Activated T-helper 2 cell treated with anti-CD3 and anti-CD28 coated beads, Interferon-gamma antibody, Interleukin-2, Interleukin-4, amounts not matched to agents 10 μg/mL and 5 μg/mL and 100 μg/mL, durations not matched to agents 14 hours and 24 hours and 36 hours (primary cell): ENCODE measurements around the gene GPR89B. TPM values are rescaled to one million over a fixed set of nuclear protein-coding genes. Genes with fewer than 3 reads are reported as not detected.
"Not testable (repeated sequence)": the region's sequence is repeated elsewhere in the genome, so short reads cannot be mapped to it uniquely, and the experiment has no call there.

Experiments
- DNase-seq: peaks from one replicate; pipeline ENCODE4 v3.0.0; 2021; ENCODE audit warnings: low spot score
- H3K27ac Mint-ChIP-seq: one replicate; pipeline ENCODE4 v1.8.0; 2021; ENCODE audit warnings: mixed read lengths
- H3K27me3 Mint-ChIP-seq: one replicate; pipeline ENCODE4 v1.8.0; 2021; ENCODE audit warnings: low read depth, mixed read lengths
- H3K36me3 Mint-ChIP-seq: one replicate; pipeline ENCODE4 v1.8.0; 2021; ENCODE audit warnings: low read depth, mixed read lengths
- H3K4me1 Mint-ChIP-seq: one replicate; pipeline ENCODE4 v1.8.0; 2021; ENCODE audit warnings: low read depth, mixed read lengths
- H3K4me3 Mint-ChIP-seq: one replicate; pipeline ENCODE4 v1.8.0; 2021; ENCODE audit warnings: low read depth, mild to moderate bottlenecking, moderate library complexity, mixed read lengths
- H3K9me3 Mint-ChIP-seq: one replicate; pipeline ENCODE4 v1.8.0; 2021; ENCODE audit warnings: mixed read lengths
- intact Hi-C: fragments of 100-400 bp; cut with micrococcal nuclease; formaldehyde crosslinking; loops from one replicate; pipeline ENCODE4 v1.15.1; 2023
- total RNA-seq: library from RNA; stranded (reverse); gene quantifications from 2 replicates; pipeline ENCODE4 v1.2.3, GENCODE V29; 2022

Gene GPR89B
- total RNA-seq, 1 donor from 2014 or later, result 13.8 TPM

DNA sequence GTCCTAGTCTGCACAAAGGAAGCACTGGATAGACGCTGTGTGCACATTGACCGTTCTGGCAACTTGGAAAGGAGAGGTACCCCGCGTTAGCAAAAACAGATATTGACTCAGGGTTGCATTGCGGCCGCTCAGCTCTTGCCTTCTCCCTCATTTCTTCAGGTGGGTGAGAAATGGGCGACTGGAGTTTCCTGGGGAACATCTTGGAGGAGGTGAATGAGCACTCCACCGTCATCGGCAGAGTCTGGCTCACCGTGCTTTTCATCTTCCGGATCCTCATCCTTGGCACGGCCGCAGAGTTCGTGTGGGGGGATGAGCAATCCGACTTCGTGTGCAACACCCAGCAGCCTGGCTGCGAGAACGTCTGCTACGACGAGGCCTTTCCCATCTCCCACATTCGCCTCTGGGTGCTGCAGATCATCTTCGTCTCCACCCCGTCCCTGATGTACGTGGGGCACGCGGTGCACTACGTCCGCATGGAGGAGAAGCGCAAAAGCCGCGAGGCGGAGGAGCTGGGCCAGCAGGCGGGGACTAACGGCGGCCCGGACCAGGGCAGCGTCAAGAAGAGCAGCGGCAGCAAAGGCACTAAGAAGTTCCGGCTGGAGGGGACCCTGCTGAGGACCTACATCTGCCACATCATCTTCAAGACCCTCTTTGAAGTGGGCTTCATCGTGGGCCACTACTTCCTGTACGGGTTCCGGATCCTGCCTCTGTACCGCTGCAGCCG lies 20.3 kb upstream of the GPR89B start:
- no peak overlapping the region for H3K4me3 Mint-ChIP-seq
- H3K27ac Mint-ChIP-seq, result no peak overlapping the region
- H3K27me3 Mint-ChIP-seq, result peaks cover 9% of the 10 kb centered on the region
- DNase-seq, result no peak
- H3K4me1 Mint-ChIP-seq, result peaks cover 12% of the 10 kb centered on the region
- intact Hi-C loops, result no loop called here
- H3K36me3 Mint-ChIP-seq, result no peaks in the 10 kb centered on the region
- no peaks in the 10 kb centered on the region for H3K9me3 Mint-ChIP-seq

DNA sequence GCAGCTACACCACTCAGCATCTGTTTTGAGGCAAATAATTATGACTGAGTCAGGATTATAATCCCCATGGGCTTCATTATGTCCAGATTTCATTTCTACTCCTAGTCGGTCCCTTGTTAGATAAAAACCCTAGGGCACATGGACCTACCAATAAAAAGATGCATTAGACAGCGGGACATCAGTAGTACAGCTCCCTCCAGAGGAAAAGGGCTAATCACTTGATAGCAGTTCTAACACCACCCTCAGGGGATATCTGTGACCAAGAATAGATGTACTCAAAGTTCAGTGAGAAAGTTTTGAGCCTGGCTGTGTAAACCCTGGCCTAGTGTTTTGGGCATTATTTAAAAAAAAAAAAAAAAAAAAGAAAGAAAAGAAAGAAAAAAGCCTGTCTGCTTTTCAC lies 15.7 kb upstream of the GPR89B start:
- intact Hi-C loops, result no loop called here
- H3K4me1 Mint-ChIP-seq, result no peaks in the 10 kb centered on the region
- H3K4me3 Mint-ChIP-seq, result no peak overlapping the region
- H3K27me3 Mint-ChIP-seq, result peaks cover 29% of the 10 kb centered on the region
- H3K27ac Mint-ChIP-seq, result no peak overlapping the region
- no peaks in the 10 kb centered on the region for H3K9me3 Mint-ChIP-seq
- no peak for DNase-seq
- no peaks in the 10 kb centered on the region for H3K36me3 Mint-ChIP-seq

DNA sequence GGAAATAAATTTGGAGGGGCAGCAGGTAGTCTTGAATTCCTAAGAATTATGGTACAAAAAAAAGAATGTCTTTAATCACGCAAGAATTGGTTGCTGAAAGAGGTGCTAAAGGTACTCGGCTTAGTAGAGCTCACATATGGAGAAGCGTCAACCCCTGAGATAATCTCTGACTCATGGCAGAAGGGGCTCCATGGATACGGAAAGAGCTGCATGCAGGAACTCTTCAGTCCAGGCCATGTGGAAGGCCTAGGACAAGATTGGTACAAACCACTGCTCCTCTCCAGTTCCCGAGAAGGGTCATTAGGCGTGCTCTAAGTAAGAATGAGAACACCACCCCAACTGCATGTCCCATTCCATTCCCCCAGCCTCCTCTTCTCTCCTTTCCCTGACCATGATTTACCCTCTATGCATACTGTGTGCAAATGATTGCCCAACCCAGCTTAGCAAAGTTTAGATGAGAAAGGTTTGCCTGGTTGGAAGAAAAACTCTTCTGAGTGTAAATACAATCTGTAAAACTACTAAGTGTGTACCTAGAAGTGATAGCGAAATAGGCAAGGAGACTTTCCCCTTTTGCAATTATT lies 14.8 kb upstream of the GPR89B start:
- intact Hi-C loops, result no loop called here
- Mint-ChIP-seq H3K4me1 (no peaks in the 10 kb centered on the region), H3K27me3 (peaks cover 31% of the 10 kb centered on the region), H3K27ac (no peak overlapping the region), H3K9me3 (no peaks in the 10 kb centered on the region), H3K36me3 (no peaks in the 10 kb centered on the region), H3K4me3 (no peak overlapping the region)
- DNase-seq, result no peak

DNA sequence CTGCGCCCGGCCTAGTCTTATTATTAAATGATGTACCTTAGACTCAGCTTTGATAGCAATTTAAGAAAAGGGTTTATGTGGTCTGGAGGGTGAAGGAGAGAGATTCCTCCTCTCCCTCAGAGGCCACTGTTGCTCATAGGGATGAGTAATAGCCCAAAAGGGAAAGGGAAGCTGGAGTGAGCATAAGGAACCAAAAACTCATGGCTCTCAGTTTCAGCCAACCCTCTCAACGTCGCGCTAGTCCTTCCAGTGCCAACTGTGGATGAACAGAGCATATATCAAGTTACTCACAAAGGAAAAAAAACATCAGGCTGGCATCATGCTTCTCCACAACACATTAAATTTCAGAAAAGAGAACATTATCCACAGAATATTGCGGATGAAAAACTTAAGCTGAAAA lies 8.3 kb upstream of the GPR89B start:
- peaks cover 32% of the 10 kb centered on the region for H3K27me3 Mint-ChIP-seq
- no peaks in the 10 kb centered on the region for H3K36me3 Mint-ChIP-seq
- no peak overlapping the region for H3K4me3 Mint-ChIP-seq
- H3K4me1 Mint-ChIP-seq, result peaks cover 4% of the 10 kb centered on the region
- no peak overlapping the region for H3K27ac Mint-ChIP-seq
- intact Hi-C loops, result no loop called here
- DNase-seq, result no peak
- no peaks in the 10 kb centered on the region for H3K9me3 Mint-ChIP-seq

DNA sequence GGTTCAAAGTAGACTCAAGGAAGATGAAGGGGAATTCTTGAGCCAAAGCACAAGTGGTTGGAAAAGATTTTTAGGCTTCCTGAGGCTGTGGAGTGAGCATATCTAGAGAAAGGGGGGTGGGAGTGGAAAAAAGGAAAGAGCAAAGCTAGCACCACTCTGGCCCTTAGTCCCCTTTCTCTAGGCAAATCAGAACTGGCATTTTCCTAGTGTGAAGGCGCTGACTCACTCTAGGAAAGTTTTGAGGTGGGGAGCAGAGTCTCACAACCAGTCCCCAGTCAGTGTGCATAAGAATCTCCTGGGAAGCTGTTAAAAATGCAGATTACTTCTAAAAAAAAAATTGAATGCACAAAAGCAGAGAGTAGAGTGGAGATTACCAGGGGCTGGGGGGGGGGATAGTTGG lies 3.4 kb upstream of the GPR89B start:
- H3K4me3 Mint-ChIP-seq, result no peak overlapping the region

DNA sequence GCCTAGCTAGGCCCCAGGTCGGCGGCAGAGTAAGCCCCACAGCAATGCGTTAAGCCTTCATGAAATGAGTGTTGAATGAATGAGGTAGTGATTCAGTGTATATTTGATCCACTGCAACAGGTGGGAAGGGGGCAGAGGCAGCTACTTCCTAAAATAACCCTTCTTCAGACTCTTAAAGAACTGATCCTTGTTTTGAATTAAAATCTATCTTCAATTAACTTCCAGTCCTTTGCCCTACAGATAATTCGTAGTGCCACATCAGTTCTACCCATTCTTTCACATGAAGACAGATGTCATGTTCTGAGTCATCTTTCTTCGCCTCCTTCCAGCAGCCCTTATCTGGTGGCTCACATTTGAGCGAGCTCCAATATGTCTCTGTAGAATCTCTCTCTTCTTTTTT lies 1.0 kb upstream of the GPR89B start:
- H3K27me3 Mint-ChIP-seq, DNase-seq, H3K4me3 Mint-ChIP-seq, intact Hi-C loops, H3K9me3 Mint-ChIP-seq, H3K27ac Mint-ChIP-seq: not testable (repeated sequence)
- H3K4me1 Mint-ChIP-seq, result peaks cover 25% of the 10 kb centered on the region
- H3K36me3 Mint-ChIP-seq, result peaks cover 11% of the 10 kb centered on the region

More for the DNA sequence above, 3.4 kb upstream of the GPR89B start:
- H3K27ac Mint-ChIP-seq, result no peak overlapping the region
- no peaks in the 10 kb centered on the region for H3K36me3 Mint-ChIP-seq
- peaks cover 12% of the 10 kb centered on the region for H3K27me3 Mint-ChIP-seq
- H3K4me1 Mint-ChIP-seq, result peaks cover 9% of the 10 kb centered on the region
- H3K9me3 Mint-ChIP-seq, result no peaks in the 10 kb centered on the region
- no peak for DNase-seq
- intact Hi-C loops, result no loop called here

DNA sequence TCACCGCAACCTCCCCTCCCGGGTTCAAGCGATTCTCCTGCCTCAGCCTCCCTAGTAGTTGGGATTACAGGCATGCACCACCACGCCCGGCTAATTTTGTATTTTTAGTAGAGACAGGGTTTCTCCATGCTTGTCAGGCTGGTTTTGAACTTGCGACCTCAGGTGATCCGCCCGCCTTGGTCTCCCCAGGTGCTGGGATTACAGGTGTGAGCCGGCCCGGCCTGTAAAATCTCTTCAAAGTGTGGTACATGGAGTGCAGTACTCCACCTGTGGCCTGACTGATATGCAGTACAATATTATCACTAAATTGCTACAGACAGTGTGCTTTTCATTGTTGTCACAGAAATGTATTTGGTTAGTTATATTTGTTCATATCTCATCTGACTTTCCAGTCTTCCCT lies 531 bp upstream of the GPR89B start:
- H3K36me3 Mint-ChIP-seq, result peaks cover 15% of the 10 kb centered on the region
- intact Hi-C loops, H3K9me3 Mint-ChIP-seq, H3K4me3 Mint-ChIP-seq, DNase-seq, H3K27me3 Mint-ChIP-seq, H3K27ac Mint-ChIP-seq: not testable (repeated sequence)
- H3K4me1 Mint-ChIP-seq, result peaks cover 29% of the 10 kb centered on the region

DNA sequence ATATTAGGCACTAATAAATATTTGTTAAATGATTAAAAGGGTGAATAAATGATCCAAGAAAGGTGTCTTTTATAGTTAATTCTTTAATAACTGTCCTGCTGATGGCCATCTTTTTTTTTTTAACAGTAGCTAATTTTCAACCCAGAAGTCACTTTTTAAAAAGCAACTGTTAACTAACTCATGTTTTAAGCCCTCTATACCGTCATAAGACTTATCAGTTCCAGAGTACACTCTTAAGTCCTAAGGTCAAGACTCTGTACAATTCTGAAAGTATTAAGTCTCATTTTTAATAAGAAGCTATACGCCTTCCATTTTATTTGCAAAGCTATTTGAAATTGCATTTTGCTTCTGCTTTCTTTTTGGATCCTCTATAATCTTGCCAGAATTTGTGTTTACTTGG lies 2.9 kb downstream of the GPR89B start:
- H3K27ac Mint-ChIP-seq, H3K4me3 Mint-ChIP-seq, intact Hi-C loops, DNase-seq, H3K9me3 Mint-ChIP-seq, H3K27me3 Mint-ChIP-seq: not testable (repeated sequence)
- H3K36me3 Mint-ChIP-seq, result peaks cover 18% of the 10 kb centered on the region
- peaks cover 25% of the 10 kb centered on the region for H3K4me1 Mint-ChIP-seq

DNA sequence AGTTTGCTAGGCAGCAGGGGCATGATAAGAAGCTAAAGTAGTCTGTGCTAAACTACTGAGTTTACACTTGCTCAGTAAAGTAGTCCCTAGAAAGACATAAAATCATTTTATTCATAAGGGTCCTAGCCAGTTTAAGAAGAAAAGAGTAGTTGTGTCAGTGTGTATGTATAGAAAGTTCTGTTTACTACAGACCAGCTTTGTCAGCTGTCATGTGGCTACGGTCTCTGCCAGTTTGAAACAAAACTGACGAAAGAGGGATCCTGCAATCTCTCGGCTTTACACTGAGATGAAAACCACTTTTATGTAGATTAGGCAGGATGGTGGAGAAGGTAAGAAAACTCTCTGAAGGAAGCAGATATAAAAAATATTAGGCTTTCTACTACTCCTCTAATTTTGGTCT lies 7.1 kb downstream of the GPR89B start:
- DNase-seq, intact Hi-C loops: not testable (repeated sequence)
- peaks cover 24% of the 10 kb centered on the region for H3K36me3 Mint-ChIP-seq

DNA sequence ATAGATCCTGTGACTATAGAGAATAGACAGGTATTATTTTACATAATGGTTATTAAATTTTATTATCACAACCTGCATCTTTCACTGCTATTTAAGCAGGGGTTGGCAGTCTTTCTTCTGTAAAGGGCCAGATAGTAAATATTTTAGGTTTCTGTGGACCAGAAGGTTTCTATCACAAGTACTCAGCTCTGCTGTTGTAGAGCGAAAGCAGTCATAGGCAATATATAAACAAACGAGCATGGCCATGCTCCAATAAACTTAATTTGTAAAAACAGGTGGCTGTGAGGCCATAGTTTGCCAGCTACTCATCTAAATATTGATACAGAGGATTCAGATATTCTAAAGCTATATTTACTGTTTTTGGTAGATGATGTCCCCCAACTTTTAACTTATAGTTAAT lies 12.2 kb downstream of the GPR89B start:
- H3K27ac Mint-ChIP-seq, H3K27me3 Mint-ChIP-seq, intact Hi-C loops, H3K4me3 Mint-ChIP-seq, H3K9me3 Mint-ChIP-seq, DNase-seq, H3K4me1 Mint-ChIP-seq, H3K36me3 Mint-ChIP-seq: not testable (repeated sequence)

More for the DNA sequence above, 7.1 kb downstream of the GPR89B start:
- not testable (repeated sequence) for H3K9me3 Mint-ChIP-seq, H3K27me3 Mint-ChIP-seq, H3K4me3 Mint-ChIP-seq, H3K27ac Mint-ChIP-seq
- H3K4me1 Mint-ChIP-seq, result peaks cover 20% of the 10 kb centered on the region

DNA sequence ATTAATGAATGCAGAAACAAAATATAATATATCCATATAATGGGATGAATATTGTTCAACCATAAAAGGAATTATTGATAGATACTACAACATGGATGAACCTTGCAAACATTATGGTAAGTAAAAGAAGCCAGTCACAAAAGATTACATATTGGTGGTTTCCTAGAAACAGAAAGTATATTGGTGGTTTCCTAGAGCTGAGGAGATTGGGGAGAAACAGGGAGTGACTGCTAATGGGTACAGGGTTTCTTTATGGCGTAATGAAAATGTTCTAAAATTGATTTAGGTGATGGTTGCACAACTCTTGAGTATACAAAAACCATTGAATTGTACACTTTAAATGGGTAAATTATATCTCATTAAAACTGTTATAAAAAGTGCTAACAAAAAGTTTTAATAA lies 14.3 kb downstream of the GPR89B start:
- DNase-seq, H3K36me3 Mint-ChIP-seq, intact Hi-C loops, H3K27me3 Mint-ChIP-seq, H3K27ac Mint-ChIP-seq, H3K4me1 Mint-ChIP-seq, H3K4me3 Mint-ChIP-seq, H3K9me3 Mint-ChIP-seq: not testable (repeated sequence)

DNA sequence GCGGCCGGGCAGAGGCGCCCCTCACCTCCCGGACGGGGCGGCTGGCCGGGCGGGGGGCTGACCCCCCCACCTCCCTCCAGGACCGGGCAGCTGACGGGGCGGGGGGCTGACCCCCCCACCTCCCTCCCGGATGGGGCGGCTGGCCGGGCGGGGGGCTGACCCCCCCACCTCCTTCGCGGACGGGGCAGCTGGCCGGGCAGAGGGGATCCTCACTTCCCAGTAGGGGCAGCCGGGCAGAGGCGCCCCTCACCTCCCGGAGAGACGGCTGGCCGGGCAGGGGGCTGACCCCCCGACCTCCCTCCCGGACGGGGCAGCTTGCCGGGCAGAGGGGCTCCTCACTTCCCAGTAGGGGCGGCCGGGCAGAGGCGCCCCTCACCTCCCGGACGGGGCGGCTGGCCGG lies 21.3 kb downstream of the GPR89B start:
- H3K27ac Mint-ChIP-seq, H3K4me3 Mint-ChIP-seq, H3K4me1 Mint-ChIP-seq, H3K27me3 Mint-ChIP-seq, intact Hi-C loops, H3K9me3 Mint-ChIP-seq, H3K36me3 Mint-ChIP-seq, DNase-seq: not testable (repeated sequence)

DNA sequence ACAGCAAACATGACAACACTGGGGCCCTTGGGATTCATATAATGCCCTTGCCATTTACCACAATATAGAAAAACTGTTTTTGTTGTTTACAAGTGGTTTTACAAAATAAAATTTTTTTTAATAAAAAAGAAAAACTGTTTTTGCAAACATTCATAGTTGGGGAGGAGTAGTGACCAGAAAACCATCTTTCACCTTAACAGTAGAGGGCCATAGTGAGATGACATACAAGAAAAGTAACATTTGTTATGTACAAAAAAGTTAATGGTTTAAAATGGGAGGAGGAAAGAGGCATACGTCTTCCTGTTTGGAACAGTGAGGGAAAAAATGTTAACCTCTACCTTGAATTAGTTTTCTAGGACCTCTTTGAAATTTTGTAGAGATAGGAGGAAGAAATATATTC lies 30.7 kb downstream of the GPR89B start:
- H3K36me3 Mint-ChIP-seq, H3K4me1 Mint-ChIP-seq, DNase-seq, H3K27me3 Mint-ChIP-seq, H3K27ac Mint-ChIP-seq, H3K4me3 Mint-ChIP-seq, H3K9me3 Mint-ChIP-seq, intact Hi-C loops: not testable (repeated sequence)
